OCI-LY7 (cell line): ENCODE results near the gene VWA2. TPM values are rescaled to one million over a fixed set of nuclear protein-coding genes. Genes with fewer than 3 reads are reported as not detected.

Source experiments
- BruUV-seq: library from RNA; stranded (reverse); fragments of 400-500 nt; replicated peaks from 2 replicates; lab custom pipeline; 2021; lab: Mats Ljungman, UMichigan
- CTCF ChIA-PET: fragments of 300-600 bp; sonication (Branson Sonifier 250); formaldehyde crosslinking; loops from one replicate; lab custom pipeline; 2022; ENCODE audit warnings: antibody characterized with exemption; ENCODE audit not compliant: unreplicated experiment; lab: Charles Lee
- POLR2A ChIA-PET: fragments of 300-600 bp; sonication (Branson Sonifier 250); formaldehyde crosslinking; loops from one replicate; lab custom pipeline; 2022; ENCODE audit warnings: antibody characterized with exemption; lab: Charles Lee
- DNase-seq: peaks from one replicate; pipeline ENCODE4 v3.0.0-alpha.2; 2015; ENCODE audit warnings: low spot score
- H2AFZ ChIP-seq: fragments of 200-600 bp; sonication (generic), shearing (Covaris generic); 2 replicates; pipeline ENCODE4 v1.6.1; 2014; ENCODE audit warnings: mild to moderate bottlenecking, antibody characterized with exemption, low read length, moderate library complexity
- H3K27ac ChIP-seq: fragments of 200-600 bp; sonication (generic); 2 replicates; pipeline ENCODE4 v1.5.1; 2014; ENCODE audit warnings: mixed run types, low read depth, mild to moderate bottlenecking, moderate library complexity, low read length, inconsistent platforms; ENCODE audit not compliant: poor library complexity, severe bottlenecking
- H3K36me3 ChIP-seq: fragments of 200-600 bp; sonication (generic); 2 replicates; pipeline ENCODE4 v1.6.1; 2014; ENCODE audit warnings: mild to moderate bottlenecking, antibody characterized with exemption, low read length, moderate library complexity, mixed read lengths; ENCODE audit not compliant: insufficient read depth
- H3K4me1 ChIP-seq: fragments of 200-600 bp; sonication (generic); 2 replicates; pipeline ENCODE4 v1.5.1; 2014; ENCODE audit warnings: mild to moderate bottlenecking, low read length; ENCODE audit not compliant: insufficient read depth, poor library complexity, severe bottlenecking
- H3K4me2 ChIP-seq: fragments of 200-600 bp; sonication (generic); 2 replicates; pipeline ENCODE4 v1.6.1; 2014; ENCODE audit warnings: mild to moderate bottlenecking, low read length
- H3K4me3 ChIP-seq: fragments of 200-600 bp; sonication (generic); 2 replicates; pipeline ENCODE4 v1.5.1; 2014; ENCODE audit warnings: mild to moderate bottlenecking, low read depth, low read length; ENCODE audit not compliant: poor library complexity, severe bottlenecking
- H3K79me2 ChIP-seq: fragments of 200-600 bp; sonication (generic); 2 replicates; pipeline ENCODE4 v1.6.1; 2016; ENCODE audit warnings: low read depth, mild to moderate bottlenecking, low read length, moderate library complexity, mixed read lengths; ENCODE audit not compliant: insufficient read depth
- H3K9me2 ChIP-seq: fragments of 200-600 bp; sonication (generic); 2 replicates; pipeline ENCODE4 v1.6.1; 2016; ENCODE audit warnings: mild to moderate bottlenecking, low read length, mixed read lengths; ENCODE audit not compliant: insufficient read depth
- H3K9me3 ChIP-seq: fragments of 200-600 bp; sonication (generic); 2 replicates; pipeline ENCODE4 v1.6.1; 2014; ENCODE audit warnings: mild to moderate bottlenecking, mixed run types, low read length, mixed read lengths
- H4K20me1 ChIP-seq: fragments of 200-600 bp; sonication (generic); 2 replicates; pipeline ENCODE4 v1.6.1; 2014; ENCODE audit warnings: mild to moderate bottlenecking, antibody characterized with exemption, low read length, moderate library complexity, mixed read lengths; ENCODE audit not compliant: insufficient read depth
- CTCF ChIP-seq: fragments of 200-600 bp; sonication (generic); conservative IDR thresholded peaks from 2 replicates; pipeline ENCODE4 v1.5.1; 2014; ENCODE audit warnings: mild to moderate bottlenecking, antibody characterized with exemption, low read length, moderate library complexity, mixed read lengths
- EZH2phosphoT487 ChIP-seq: fragments of 200-600 bp; sonication (generic); IDR thresholded peaks from 2 replicates; pipeline ENCODE4 v1.6.1; 2018; ENCODE audit warnings: low read depth, borderline replicate concordance, mild to moderate bottlenecking, mixed run types, antibody characterized with exemption, low read length, moderate library complexity, mixed read lengths
- intact Hi-C: fragments of 100-400 bp; cut with micrococcal nuclease; formaldehyde crosslinking; loops from one replicate; pipeline ENCODE4 v1.10.0; 2022; ENCODE audit not compliant: unreplicated experiment
- total RNA-seq, 2 experiments: library from RNA; depleted of rRNA in 1 of 2; stranded (reverse); fragments of >200 nt in 1 of 2; shearing (Covaris generic) in 1 of 2; gene quantifications; 2 replicates each; pipeline ENCODE4 v1.2.3, GENCODE V29; 2014 to 2022

Gene VWA2
- total RNA-seq, 2 experiments from 2014 or later: not detected

- Histone ChIP-seq H2AFZ (no peak overlapping the region), H3K79me2 (no peaks in the 10 kb centered on the region), H3K9me2 (no peaks in the 10 kb centered on the region), H3K4me1 (no peaks in the 10 kb centered on the region), H3K4me2 (no peak overlapping the region), H3K36me3 (no peaks in the 10 kb centered on the region), H3K4me3 (no peak overlapping the region), H4K20me1 (no peaks in the 10 kb centered on the region), H3K27ac (no peak overlapping the region), H3K9me3 (no peaks in the 10 kb centered on the region)
- intact Hi-C loops: no loop called here
- no TSS peak for BruUV-seq
- CTCF ChIA-PET: no interaction called here
- POLR2A ChIA-PET: interaction anchor here (0.7 kb wide), 1 partner anchor 91 kb away, joined by 3 read pairs; no protein-coding TSS in a partner anchor
- TF ChIP-seq EZH2phosphoT487 (no peak), CTCF (no peak)
- DNase-seq: no peak
Measured at GRCh38 chr10:114215033-114215432, 24.0 kb upstream of the VWA2 start.

GRCh38 chr10:114220281-114220680 is 18.8 kb upstream of the VWA2 start:
- POLR2A ChIA-PET: interaction anchor here (0.7 to 1.4 kb wide), 2 partner anchors 14 to 34 kb away, joined by 3 read pairs; no protein-coding TSS in a partner anchor
- no TSS peak for BruUV-seq
- CTCF ChIA-PET: no interaction called here

GRCh38 chr10:114221235-114221634 is 17.8 kb upstream of the VWA2 start:
- H3K36me3 ChIP-seq: no peaks in the 10 kb centered on the region
- no peaks in the 10 kb centered on the region for H3K9me2 ChIP-seq
- H3K4me2 ChIP-seq: no peak overlapping the region
- no peak overlapping the region for H3K4me3 ChIP-seq
- TF ChIP-seq EZH2phosphoT487 (no peak), CTCF (no peak)
- H3K9me3 ChIP-seq: no peaks in the 10 kb centered on the region
- no TSS peak for BruUV-seq
- no peaks in the 10 kb centered on the region for H3K4me1 ChIP-seq
- no peaks in the 10 kb centered on the region for H3K79me2 ChIP-seq
- ChIA-PET CTCF (no interaction called here), POLR2A (interaction anchor here (0.5 to 0.8 kb wide), 2 partner anchors 8 to 27 kb away, joined by 3 read pairs; no protein-coding TSS in a partner anchor)
- no peak overlapping the region for H3K27ac ChIP-seq
- no peak overlapping the region for H2AFZ ChIP-seq
- H4K20me1 ChIP-seq: no peaks in the 10 kb centered on the region
- intact Hi-C loops: no loop called here
- no peak for DNase-seq

More at GRCh38 chr10:114220281-114220680, 18.8 kb upstream of the VWA2 start:
- no peak for TF ChIP-seq EZH2phosphoT487
- H3K9me3 ChIP-seq: no peaks in the 10 kb centered on the region
- no peak overlapping the region for H3K27ac ChIP-seq
- no peaks in the 10 kb centered on the region for H3K36me3 ChIP-seq
- H3K4me2 ChIP-seq: no peak overlapping the region
- no peak overlapping the region for H3K4me3 ChIP-seq
- H3K4me1 ChIP-seq: no peaks in the 10 kb centered on the region
- no peaks in the 10 kb centered on the region for H3K79me2 ChIP-seq
- no peaks in the 10 kb centered on the region for H3K9me2 ChIP-seq
- intact Hi-C loops: no loop called here
- no peak overlapping the region for H2AFZ ChIP-seq
- no peak for DNase-seq
- H4K20me1 ChIP-seq: no peaks in the 10 kb centered on the region
